Measurements from ENCODE around the gene MLKL.

DNA sequence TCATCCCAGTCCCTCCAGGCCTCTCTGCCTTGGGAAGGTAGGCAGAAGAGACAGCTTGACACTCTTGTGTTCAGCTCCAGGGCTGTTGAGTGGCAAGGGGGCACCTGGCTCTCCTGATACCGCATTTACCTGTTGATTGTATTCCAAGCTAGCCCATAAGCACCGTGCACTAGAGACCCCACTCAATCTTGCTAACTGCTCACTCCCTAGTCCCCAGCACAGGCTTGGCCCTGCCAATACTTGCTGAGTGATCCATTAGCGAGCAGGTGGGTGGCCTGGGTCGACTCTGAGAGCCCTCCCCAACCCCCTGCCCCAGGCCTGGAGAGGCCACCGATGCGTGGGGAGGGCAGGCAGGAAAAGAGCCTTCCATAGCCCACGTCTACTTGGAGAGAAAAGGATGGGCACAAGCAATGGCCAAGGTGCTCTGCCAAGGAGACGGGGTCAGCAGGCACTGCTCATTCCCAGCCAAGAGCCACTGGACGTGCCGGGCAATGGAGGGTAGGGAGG, 44.5 kb upstream of the MLKL start:
- TF ChIP-seq POLR2AphosphoS5 (IDR thresholded peaks at IDR 0.05; ENCODE audit: low read depth): no peak
- TF ChIP-seq, protein P1, sequence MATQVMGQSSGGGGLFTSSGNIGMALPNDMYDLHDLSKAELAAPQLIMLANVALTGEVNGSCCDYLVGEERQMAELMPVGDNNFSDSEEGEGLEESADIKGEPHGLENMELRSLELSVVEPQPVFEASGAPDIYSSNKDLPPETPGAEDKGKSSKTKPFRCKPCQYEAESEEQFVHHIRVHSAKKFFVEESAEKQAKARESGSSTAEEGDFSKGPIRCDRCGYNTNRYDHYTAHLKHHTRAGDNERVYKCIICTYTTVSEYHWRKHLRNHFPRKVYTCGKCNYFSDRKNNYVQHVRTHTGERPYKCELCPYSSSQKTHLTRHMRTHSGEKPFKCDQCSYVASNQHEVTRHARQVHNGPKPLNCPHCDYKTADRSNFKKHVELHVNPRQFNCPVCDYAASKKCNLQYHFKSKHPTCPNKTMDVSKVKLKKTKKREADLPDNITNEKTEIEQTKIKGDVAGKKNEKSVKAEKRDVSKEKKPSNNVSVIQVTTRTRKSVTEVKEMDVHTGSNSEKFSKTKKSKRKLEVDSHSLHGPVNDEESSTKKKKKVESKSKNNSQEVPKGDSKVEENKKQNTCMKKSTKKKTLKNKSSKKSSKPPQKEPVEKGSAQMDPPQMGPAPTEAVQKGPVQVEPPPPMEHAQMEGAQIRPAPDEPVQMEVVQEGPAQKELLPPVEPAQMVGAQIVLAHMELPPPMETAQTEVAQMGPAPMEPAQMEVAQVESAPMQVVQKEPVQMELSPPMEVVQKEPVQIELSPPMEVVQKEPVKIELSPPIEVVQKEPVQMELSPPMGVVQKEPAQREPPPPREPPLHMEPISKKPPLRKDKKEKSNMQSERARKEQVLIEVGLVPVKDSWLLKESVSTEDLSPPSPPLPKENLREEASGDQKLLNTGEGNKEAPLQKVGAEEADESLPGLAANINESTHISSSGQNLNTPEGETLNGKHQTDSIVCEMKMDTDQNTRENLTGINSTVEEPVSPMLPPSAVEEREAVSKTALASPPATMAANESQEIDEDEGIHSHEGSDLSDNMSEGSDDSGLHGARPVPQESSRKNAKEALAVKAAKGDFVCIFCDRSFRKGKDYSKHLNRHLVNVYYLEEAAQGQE (IDR thresholded peaks at IDR 0.05; ENCODE audit: insufficient replicate concordance, low read depth): no peak
- TF ChIP-seq, protein P2, sequence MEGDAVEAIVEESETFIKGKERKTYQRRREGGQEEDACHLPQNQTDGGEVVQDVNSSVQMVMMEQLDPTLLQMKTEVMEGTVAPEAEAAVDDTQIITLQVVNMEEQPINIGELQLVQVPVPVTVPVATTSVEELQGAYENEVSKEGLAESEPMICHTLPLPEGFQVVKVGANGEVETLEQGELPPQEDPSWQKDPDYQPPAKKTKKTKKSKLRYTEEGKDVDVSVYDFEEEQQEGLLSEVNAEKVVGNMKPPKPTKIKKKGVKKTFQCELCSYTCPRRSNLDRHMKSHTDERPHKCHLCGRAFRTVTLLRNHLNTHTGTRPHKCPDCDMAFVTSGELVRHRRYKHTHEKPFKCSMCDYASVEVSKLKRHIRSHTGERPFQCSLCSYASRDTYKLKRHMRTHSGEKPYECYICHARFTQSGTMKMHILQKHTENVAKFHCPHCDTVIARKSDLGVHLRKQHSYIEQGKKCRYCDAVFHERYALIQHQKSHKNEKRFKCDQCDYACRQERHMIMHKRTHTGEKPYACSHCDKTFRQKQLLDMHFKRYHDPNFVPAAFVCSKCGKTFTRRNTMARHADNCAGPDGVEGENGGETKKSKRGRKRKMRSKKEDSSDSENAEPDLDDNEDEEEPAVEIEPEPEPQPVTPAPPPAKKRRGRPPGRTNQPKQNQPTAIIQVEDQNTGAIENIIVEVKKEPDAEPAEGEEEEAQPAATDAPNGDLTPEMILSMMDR (IDR thresholded peaks at IDR 0.05; ENCODE audit: insufficient read depth, low read length): no peak

All from HL-60 (cell line).